OCI-LY1 (cell line): ENCODE measurements around the gene RNF115.

Source experiments
- H2AFZ ChIP-seq: fragments of 200-600 bp; sonication (generic), shearing (Covaris generic); 2 replicates; pipeline ENCODE4 v1.6.0; 2014; ENCODE audit warnings: antibody characterized with exemption, mild to moderate bottlenecking, low read length
- H3F3A ChIP-seq: fragments of 200-600 bp; sonication (generic), shearing (Covaris generic); 2 replicates; pipeline ENCODE4 v1.6.0; 2014; ENCODE audit warnings: mild to moderate bottlenecking, antibody characterized with exemption, low read length, moderate library complexity; ENCODE audit not compliant: insufficient read depth
- H3K27ac ChIP-seq: fragments of 200-600 bp; sonication (generic); 2 replicates; pipeline ENCODE4 v1.5.1; 2014; ENCODE audit warnings: low read length, mixed run types, mild to moderate bottlenecking, low read depth; ENCODE audit not compliant: poor library complexity, severe bottlenecking
- H3K27me3 ChIP-seq: fragments of 200-600 bp; sonication (generic); 2 replicates; pipeline ENCODE4 v1.6.0; 2014; ENCODE audit warnings: antibody characterized with exemption, mild to moderate bottlenecking, low read length, moderate library complexity; ENCODE audit not compliant: insufficient read depth
- H3K36me3 ChIP-seq: fragments of 200-600 bp; sonication (generic); 2 replicates; pipeline ENCODE4 v1.6.1; 2014; ENCODE audit warnings: mild to moderate bottlenecking, antibody characterized with exemption, low read length, moderate library complexity, mixed read lengths; ENCODE audit not compliant: insufficient read depth
- H3K4me1 ChIP-seq: fragments of 200-600 bp; sonication (generic); 2 replicates; pipeline ENCODE4 v1.5.1; 2014; ENCODE audit warnings: mild to moderate bottlenecking, low read length, moderate library complexity; ENCODE audit not compliant: insufficient read depth, severe bottlenecking
- H3K4me2 ChIP-seq: fragments of 200-600 bp; sonication (generic), shearing (Covaris generic); 2 replicates; pipeline ENCODE4 v1.6.1; 2014; ENCODE audit warnings: low read length
- H3K4me3 ChIP-seq: fragments of 200-600 bp; sonication (generic); 2 replicates; pipeline ENCODE4 v1.5.1; 2014; ENCODE audit warnings: low read length, low read depth, mild to moderate bottlenecking, mixed read lengths; ENCODE audit not compliant: poor library complexity, severe bottlenecking
- H3K79me2 ChIP-seq: fragments of 200-600 bp; shearing (Covaris generic); 2 replicates; pipeline ENCODE4 v1.6.1; 2016; ENCODE audit warnings: mixed run types, low read length, mixed read lengths; ENCODE audit not compliant: insufficient read depth
- H3K9ac ChIP-seq: fragments of 200-600 bp; sonication (generic), shearing (Covaris generic); 2 replicates; pipeline ENCODE4 v1.6.1; 2014; ENCODE audit warnings: mild to moderate bottlenecking, low read length, mixed read lengths
- H3K9me2 ChIP-seq: fragments of 200-600 bp; sonication (generic), shearing (Covaris generic); 2 replicates; pipeline ENCODE4 v1.6.1; 2014; ENCODE audit warnings: low read depth, mild to moderate bottlenecking, low read length, mixed read lengths
- H3K9me3 ChIP-seq: fragments of 200-600 bp; shearing (Covaris generic); 2 replicates; pipeline ENCODE4 v1.6.1; 2014; ENCODE audit warnings: low read length, mixed read lengths
- H4K20me1 ChIP-seq: fragments of 200-600 bp; sonication (generic), shearing (Covaris generic); 2 replicates; pipeline ENCODE4 v1.6.0; 2016; ENCODE audit warnings: mild to moderate bottlenecking, low read length; ENCODE audit not compliant: insufficient read depth
- EZH2 ChIP-seq: fragments of 200-600 bp; sonication (generic), shearing (Covaris generic); IDR thresholded peaks from 2 replicates; pipeline ENCODE4 v1.8.0; 2017; ENCODE audit warnings: borderline replicate concordance, mixed run types, mild to moderate bottlenecking, antibody characterized with exemption, low read length, moderate library complexity, mixed read lengths
- TF ChIP-seq, protein P1 (sequence below): fragments of 200-600 bp; sonication (generic), shearing (Covaris generic); IDR thresholded peaks from 2 replicates; pipeline ENCODE4 v1.5.1; 2017; ENCODE audit warnings: mild to moderate bottlenecking, antibody characterized with exemption, low read length, moderate library complexity, mixed read lengths

The RNF115 gene

DNA sequence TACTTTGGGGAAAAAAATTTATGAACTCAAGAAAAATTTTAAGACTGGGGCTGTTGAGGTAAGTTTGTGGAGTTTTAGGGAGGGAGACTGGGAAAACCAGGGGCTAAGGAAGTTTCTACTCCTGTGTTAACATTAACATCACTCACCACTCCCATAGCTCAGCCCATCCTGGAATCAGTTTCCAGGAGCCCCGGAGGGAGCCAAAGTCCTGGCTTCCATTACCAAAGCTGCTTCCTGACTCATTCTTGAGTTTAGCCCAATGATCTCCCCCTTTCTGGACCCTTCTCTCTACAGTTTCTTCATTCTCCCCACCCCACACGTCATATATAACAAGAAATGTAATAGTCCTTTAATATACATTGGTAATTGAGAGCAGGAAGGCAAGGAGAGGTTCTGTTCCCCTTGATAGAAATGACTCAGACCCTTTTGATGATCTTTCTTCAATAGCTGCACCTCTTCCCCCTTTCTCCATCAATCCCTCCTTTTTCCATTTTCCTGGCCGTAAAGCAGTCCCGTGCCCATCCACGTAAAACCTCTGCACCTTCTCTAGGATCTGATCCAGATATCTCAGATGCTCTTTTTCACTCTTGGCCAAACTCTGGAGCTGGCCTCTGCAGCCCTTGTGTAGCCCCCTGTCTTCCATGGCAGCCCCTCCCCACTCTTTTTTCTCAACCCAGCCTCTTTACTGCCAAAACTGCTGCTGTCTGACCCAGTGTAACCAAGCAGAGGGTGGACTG, 39.6 kb upstream of the RNF115 start:
- Histone ChIP-seq H3F3A (no peaks in the 10 kb centered on the region), H2AFZ (no peak overlapping the region), H3K9me2 (no peaks in the 10 kb centered on the region), H3K9ac (no peak overlapping the region), H3K27me3 (peaks cover 6% of the 10 kb centered on the region; the same call in 1 of the 2 replicates), H3K4me1 (no peaks in the 10 kb centered on the region), H3K79me2 (no peaks in the 10 kb centered on the region), H3K4me2 (no peak overlapping the region), H4K20me1 (no peaks in the 10 kb centered on the region), H3K4me3 (no peak overlapping the region), H3K36me3 (no peaks in the 10 kb centered on the region), H3K27ac (no peak overlapping the region), H3K9me3 (no peaks in the 10 kb centered on the region)
- TF ChIP-seq, protein P1, sequence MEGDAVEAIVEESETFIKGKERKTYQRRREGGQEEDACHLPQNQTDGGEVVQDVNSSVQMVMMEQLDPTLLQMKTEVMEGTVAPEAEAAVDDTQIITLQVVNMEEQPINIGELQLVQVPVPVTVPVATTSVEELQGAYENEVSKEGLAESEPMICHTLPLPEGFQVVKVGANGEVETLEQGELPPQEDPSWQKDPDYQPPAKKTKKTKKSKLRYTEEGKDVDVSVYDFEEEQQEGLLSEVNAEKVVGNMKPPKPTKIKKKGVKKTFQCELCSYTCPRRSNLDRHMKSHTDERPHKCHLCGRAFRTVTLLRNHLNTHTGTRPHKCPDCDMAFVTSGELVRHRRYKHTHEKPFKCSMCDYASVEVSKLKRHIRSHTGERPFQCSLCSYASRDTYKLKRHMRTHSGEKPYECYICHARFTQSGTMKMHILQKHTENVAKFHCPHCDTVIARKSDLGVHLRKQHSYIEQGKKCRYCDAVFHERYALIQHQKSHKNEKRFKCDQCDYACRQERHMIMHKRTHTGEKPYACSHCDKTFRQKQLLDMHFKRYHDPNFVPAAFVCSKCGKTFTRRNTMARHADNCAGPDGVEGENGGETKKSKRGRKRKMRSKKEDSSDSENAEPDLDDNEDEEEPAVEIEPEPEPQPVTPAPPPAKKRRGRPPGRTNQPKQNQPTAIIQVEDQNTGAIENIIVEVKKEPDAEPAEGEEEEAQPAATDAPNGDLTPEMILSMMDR, result no peak
- TF ChIP-seq EZH2, result no peak

DNA sequence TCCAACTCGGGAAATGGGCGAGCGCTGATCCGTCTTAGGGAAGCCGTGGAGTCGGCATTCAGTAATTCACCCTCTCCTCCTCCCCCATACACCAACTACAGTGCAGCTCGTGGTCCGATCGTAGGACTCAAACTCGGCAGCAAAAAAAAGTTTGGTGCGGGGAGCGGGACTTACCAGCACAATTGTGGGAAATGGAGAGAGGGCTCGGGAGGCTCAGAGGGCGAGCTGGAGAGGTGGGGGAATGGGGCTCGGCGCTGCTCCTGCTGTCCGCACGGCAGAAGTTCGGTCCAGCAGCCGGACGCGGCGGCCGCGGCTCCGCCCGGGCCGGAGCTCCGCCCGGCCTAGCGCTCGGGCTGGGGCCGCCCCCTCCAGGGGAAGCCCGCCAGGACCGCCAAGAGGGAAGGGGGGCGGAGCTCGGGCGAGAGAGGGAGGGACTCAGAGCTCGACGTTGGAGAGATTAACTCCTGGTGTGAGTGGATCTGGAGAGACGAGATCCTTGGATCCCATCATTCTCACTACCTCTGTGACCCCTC, 35.7 kb upstream of the RNF115 start:
- TF ChIP-seq, protein P1, result no peak
- no peak for TF ChIP-seq EZH2
- Histone ChIP-seq H2AFZ (peak overlapping the region; percentile 90), H3K36me3 (peaks cover 5% of the 10 kb centered on the region; the same call in 1 of the 2 replicates), H3K79me2 (no peaks in the 10 kb centered on the region), H3K4me1 (peaks cover 12% of the 10 kb centered on the region), H3K9me2 (no peaks in the 10 kb centered on the region), H3K4me3 (peak overlapping the region; percentile 69), H3K9me3 (no peaks in the 10 kb centered on the region), H3K27ac (peak overlapping the region; percentile 4), H3K4me2 (peak overlapping the region; percentile 66), H3K9ac (peak overlapping the region; percentile 59), H4K20me1 (no peaks in the 10 kb centered on the region), H3F3A (no peaks in the 10 kb centered on the region), H3K27me3 (no peaks in the 10 kb centered on the region)

DNA sequence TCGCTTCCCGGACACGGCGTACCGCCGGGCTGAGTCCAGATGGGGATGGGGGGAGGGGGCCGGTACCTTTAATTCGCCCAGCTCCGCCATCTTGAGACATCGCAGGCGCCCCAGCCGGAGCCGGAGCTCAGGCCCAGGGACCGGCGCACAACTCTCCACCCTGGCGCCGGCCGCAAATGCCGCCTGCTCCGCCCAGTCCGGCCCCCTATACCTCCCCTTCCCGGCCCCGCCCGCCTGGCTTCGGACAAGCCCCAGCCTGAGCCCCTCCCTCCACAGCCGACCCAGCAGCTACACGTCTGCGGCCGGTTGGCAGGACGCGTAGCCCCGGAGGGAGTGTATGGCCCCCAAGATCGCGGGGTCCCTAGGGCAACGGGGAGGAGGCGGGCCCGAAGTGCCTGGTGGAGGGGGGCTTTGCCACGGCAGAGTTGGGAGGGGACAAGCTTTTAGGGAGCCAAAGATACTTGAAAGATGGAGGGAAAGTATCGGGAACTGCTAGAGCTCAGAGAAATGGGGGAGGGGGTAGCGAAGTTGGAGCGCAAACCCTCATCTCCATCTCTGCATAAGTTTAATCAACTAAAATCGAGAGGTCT, 35.1 kb upstream of the RNF115 start, which contains the start of gene PIAS3:
Gene PIAS3, minus strand, starts transcription at position 181 of the 590 bp plus-strand sequence. Its CDS starts 91 bp downstream, at position 90.
- no peak for TF ChIP-seq EZH2
- TF ChIP-seq, protein P1, result no peak
- Histone ChIP-seq H3K9ac (peak within 1 kb of the TSS; percentile 65), H3K79me2 (no peaks in the 10 kb centered on the region), H3K9me3 (no peaks in the 10 kb centered on the region), H2AFZ (peak within 1 kb of the TSS; percentile 90), H3K4me3 (peak within 1 kb of the TSS; percentile 69), H3F3A (no peaks in the 10 kb centered on the region), H3K36me3 (peaks cover 10% of the 10 kb centered on the region; the same call in 1 of the 2 replicates), H4K20me1 (no peaks in the 10 kb centered on the region), H3K27ac (peak within 1 kb of the TSS; percentile 4), H3K27me3 (no peaks in the 10 kb centered on the region), H3K4me2 (peak within 1 kb of the TSS; percentile 66), H3K9me2 (no peaks in the 10 kb centered on the region), H3K4me1 (peaks cover 12% of the 10 kb centered on the region)
